GM23338 (cell line): ENCODE measurements around the gene MROH2B. TPM values are rescaled to one million over a fixed set of nuclear protein-coding genes. Genes with fewer than 3 reads are reported as not detected.

Source experiments
- ATAC-seq: fragments of 200-7000 bp; cut with Tn5 transposase; 3 replicates; pipeline ENCODE4 v1.9.1; 2020
- DNase-seq: peaks from one replicate; pipeline ENCODE4 v3.0.0-alpha.2; 2015; ENCODE audit warnings: low spot score
- H2AFZ ChIP-seq: fragments of 200-600 bp; sonication (generic); 2 replicates; pipeline ENCODE4 v1.8.0; 2016; ENCODE audit warnings: antibody characterized with exemption, mild to moderate bottlenecking, moderate library complexity
- H3F3A ChIP-seq: fragments of 200-600 bp; sonication (generic); replicated peaks from 2 replicates; pipeline ENCODE4 v1.8.0; 2017; ENCODE audit warnings: antibody characterized with exemption, mixed run types, low read depth
- H3K27ac ChIP-seq: fragments of 200-600 bp; sonication (generic); 2 replicates; pipeline ENCODE4 v1.6.1; 2016; ENCODE audit warnings: low read depth
- H3K27me3 ChIP-seq: fragments of 200-600 bp; sonication (generic); 2 replicates; pipeline ENCODE4 v1.8.0; 2016; ENCODE audit warnings: mild to moderate bottlenecking, mixed run types, moderate library complexity; ENCODE audit not compliant: insufficient read depth
- H3K36me3 ChIP-seq: fragments of 200-600 bp; sonication (generic); 2 replicates; pipeline ENCODE4 v1.8.0; 2016; ENCODE audit warnings: mild to moderate bottlenecking; ENCODE audit not compliant: insufficient read depth
- H3K4me1 ChIP-seq: fragments of 200-600 bp; sonication (generic); 2 replicates; pipeline ENCODE4 v1.8.0; 2016; ENCODE audit warnings: mild to moderate bottlenecking, moderate library complexity; ENCODE audit not compliant: insufficient read depth
- H3K4me2 ChIP-seq: fragments of 200-600 bp; sonication (generic); 2 replicates; pipeline ENCODE4 v1.7.1; 2017; ENCODE audit warnings: mixed run types
- H3K4me3 ChIP-seq: fragments of 200-600 bp; sonication (generic); 2 replicates; pipeline ENCODE4 v1.6.1; 2016; ENCODE audit warnings: mixed run types
- H3K79me2 ChIP-seq: fragments of 200-600 bp; sonication (generic); replicated peaks from 2 replicates; pipeline ENCODE4 v1.8.0; 2017; ENCODE audit warnings: mild to moderate bottlenecking; ENCODE audit not compliant: insufficient read depth
- H3K9me2 ChIP-seq: fragments of 200-600 bp; sonication (generic); 2 replicates; pipeline ENCODE4 v1.8.0; 2017; ENCODE audit not compliant: insufficient read depth
- H4K20me1 ChIP-seq: fragments of 200-600 bp; sonication (generic); replicated peaks from 2 replicates; pipeline ENCODE4 v1.8.0; 2017; ENCODE audit warnings: mild to moderate bottlenecking; ENCODE audit not compliant: insufficient read depth
- H3K27ac Mint-ChIP-seq: 2 replicates; pipeline ENCODE4 v1.8.0; 2020; ENCODE audit warnings: inconsistent platforms, mild to moderate bottlenecking, moderate library complexity, mixed read lengths
- H3K27me3 Mint-ChIP-seq: 3 replicates; pipeline ENCODE4 v1.8.0; 2022; ENCODE audit warnings: low read depth, mild to moderate bottlenecking, moderate library complexity, mixed read lengths, inconsistent platforms; ENCODE audit not compliant: insufficient read depth, poor library complexity
- H3K36me3 Mint-ChIP-seq: 3 replicates; pipeline ENCODE4 v1.8.0; 2021; ENCODE audit warnings: low read depth, mild to moderate bottlenecking, inconsistent platforms, moderate library complexity, mixed read lengths
- H3K4me1 Mint-ChIP-seq: 3 replicates; pipeline ENCODE4 v1.8.0; 2020; ENCODE audit warnings: mild to moderate bottlenecking, inconsistent platforms, mixed read lengths
- H3K4me3 Mint-ChIP-seq: 3 replicates; pipeline ENCODE4 v1.8.0; 2021; ENCODE audit warnings: moderate library complexity, mild to moderate bottlenecking, inconsistent platforms, mixed read lengths
- H3K9me3 Mint-ChIP-seq: 3 replicates; pipeline ENCODE4 v1.8.0; 2020; ENCODE audit warnings: moderate library complexity, mild to moderate bottlenecking, inconsistent platforms, mixed read lengths
- CREB1 ChIP-seq: fragments of 250-450 bp; sonication (Bioruptor Pico); IDR thresholded peaks from 2 replicates; pipeline ENCODE4 v1.5.0; 2020; ENCODE audit warnings: low read depth, mild to moderate bottlenecking, moderate library complexity
- ETS1 ChIP-seq: IDR thresholded peaks from 2 replicates; pipeline ENCODE4 v1.6.1; 2016; ENCODE audit warnings: antibody characterized with exemption
- EZH2 ChIP-seq: fragments of 200-600 bp; sonication (generic); IDR thresholded peaks from one replicate; pipeline ENCODE4 v1.8.0; 2017; ENCODE audit warnings: antibody characterized with exemption, mild to moderate bottlenecking, low read depth; ENCODE audit not compliant: unreplicated experiment
- EZH2phosphoT487 ChIP-seq: fragments of 200-600 bp; sonication (generic); IDR thresholded peaks from one replicate; pipeline ENCODE4 v1.8.1; 2018; ENCODE audit warnings: antibody characterized with exemption; ENCODE audit not compliant: unreplicated experiment
- JUNB ChIP-seq: IDR thresholded peaks from one replicate; pipeline ENCODE4 v1.6.1; 2016; ENCODE audit warnings: antibody characterized with exemption; ENCODE audit not compliant: unreplicated experiment
- NANOG ChIP-seq: IDR thresholded peaks from 2 replicates; pipeline ENCODE4 v1.6.1; 2016; ENCODE audit warnings: antibody characterized with exemption, borderline replicate concordance
- POLR2AphosphoS5 ChIP-seq: IDR thresholded peaks from 2 replicates; pipeline ENCODE4 v1.6.1; 2016; ENCODE audit warnings: antibody characterized with exemption, low read depth
- REST ChIP-seq: IDR thresholded peaks from one replicate; pipeline ENCODE4 v1.6.1; 2018; ENCODE audit warnings: antibody characterized with exemption; ENCODE audit not compliant: unreplicated experiment
- ZNF114 ChIP-seq: fragments of 250-450 bp; sonication (Bioruptor Pico); IDR thresholded peaks from 2 replicates; pipeline ENCODE4 v1.5.0; 2020; ENCODE audit warnings: mild to moderate bottlenecking, moderate library complexity
- ZNF331 ChIP-seq: fragments of 250-450 bp; sonication (Bioruptor Pico); IDR thresholded peaks from 2 replicates; pipeline ENCODE4 v1.5.0; 2020; ENCODE audit warnings: low read depth, mild to moderate bottlenecking, moderate library complexity
- polyA plus RNA-seq: library from polyadenylated mRNA; unstranded; fragments of >200 nt; fragmentation: Nextera tagmentation; extraction: Ambion mirVana; gene quantifications from 2 replicates; pipeline ENCODE4 v1.2.1, GENCODE V29; 2016
- total RNA-seq: library from RNA; depleted of rRNA; stranded (reverse); fragments of >200 nt; shearing (Covaris generic); gene quantifications from 2 replicates; pipeline ENCODE4 v1.2.3, GENCODE V29; 2014
- TF ChIP-seq, protein P1 (sequence below), 2 experiments: fragments of 200-600 bp in 1 of 2; sonication (generic) in 1 of 2; conservative IDR thresholded peaks; 2 replicates each; pipeline versions ENCODE4 v1.5.1 to v1.6.1; 2016 to 2017; ENCODE audit warnings: antibody characterized with exemption in 2 of 2, low read depth in 2 of 2, mild to moderate bottlenecking in 2 of 2, moderate library complexity in 1 of 2

The MROH2B gene
- total and polyA plus RNA-seq, 2 experiments from 2014 or later: not detected

- TF ChIP-seq REST (no peak), POLR2AphosphoS5 (no peak), ETS1 (no peak), EZH2phosphoT487 (no peak), CREB1 (no peak)
Measured at GRCh38 chr5:40984884-40985283, 86.3 kb downstream of the MROH2B start (continued).

- H3K27me3 ChIP-seq: no peaks in the 10 kb centered on the region
- Mint-ChIP-seq H3K4me3 (no peak overlapping the region), H3K36me3 (no peaks in the 10 kb centered on the region), H3K27me3 (peaks cover 3% of the 10 kb centered on the region), H3K4me1 (no peaks in the 10 kb centered on the region), H3K27ac (no peak overlapping the region), H3K9me3 (no peaks in the 10 kb centered on the region)
- no peaks in the 10 kb centered on the region for H3K79me2 ChIP-seq
- ATAC-seq: no peak
- no peak overlapping the region for H3K27ac ChIP-seq
- H4K20me1 ChIP-seq: no peaks in the 10 kb centered on the region
- H3K4me1 ChIP-seq: no peaks in the 10 kb centered on the region
- no peaks in the 10 kb centered on the region for H3F3A ChIP-seq
- no peak overlapping the region for H3K4me2 ChIP-seq
- TF ChIP-seq REST (no peak), NANOG (no peak), CREB1 (no peak), EZH2 (no peak), POLR2AphosphoS5 (no peak), EZH2phosphoT487 (no peak), ZNF331 (CRISPR knock-in tag) (no peak), JUNB (no peak), ETS1 (no peak), ZNF114 (CRISPR knock-in tag) (no peak)
- TF ChIP-seq, protein P1, sequence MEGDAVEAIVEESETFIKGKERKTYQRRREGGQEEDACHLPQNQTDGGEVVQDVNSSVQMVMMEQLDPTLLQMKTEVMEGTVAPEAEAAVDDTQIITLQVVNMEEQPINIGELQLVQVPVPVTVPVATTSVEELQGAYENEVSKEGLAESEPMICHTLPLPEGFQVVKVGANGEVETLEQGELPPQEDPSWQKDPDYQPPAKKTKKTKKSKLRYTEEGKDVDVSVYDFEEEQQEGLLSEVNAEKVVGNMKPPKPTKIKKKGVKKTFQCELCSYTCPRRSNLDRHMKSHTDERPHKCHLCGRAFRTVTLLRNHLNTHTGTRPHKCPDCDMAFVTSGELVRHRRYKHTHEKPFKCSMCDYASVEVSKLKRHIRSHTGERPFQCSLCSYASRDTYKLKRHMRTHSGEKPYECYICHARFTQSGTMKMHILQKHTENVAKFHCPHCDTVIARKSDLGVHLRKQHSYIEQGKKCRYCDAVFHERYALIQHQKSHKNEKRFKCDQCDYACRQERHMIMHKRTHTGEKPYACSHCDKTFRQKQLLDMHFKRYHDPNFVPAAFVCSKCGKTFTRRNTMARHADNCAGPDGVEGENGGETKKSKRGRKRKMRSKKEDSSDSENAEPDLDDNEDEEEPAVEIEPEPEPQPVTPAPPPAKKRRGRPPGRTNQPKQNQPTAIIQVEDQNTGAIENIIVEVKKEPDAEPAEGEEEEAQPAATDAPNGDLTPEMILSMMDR (conservative IDR thresholded peaks at IDR 0.05; ENCODE audit: low read depth in 2 of 2): no peak
- DNase-seq: no peak
- no peak overlapping the region for H3K4me3 ChIP-seq
- H3K36me3 ChIP-seq: no peaks in the 10 kb centered on the region
- no peak overlapping the region for H2AFZ ChIP-seq
- H3K9me2 ChIP-seq: no peaks in the 10 kb centered on the region
Measured at GRCh38 chr5:40983781-40984180, 87.4 kb downstream of the MROH2B start.
